ENCODE measurements around the gene SERPINA6.

GRCh38 chr14:94309721-94310120 lies 13.4 kb downstream of the SERPINA6 start:
- TF ChIP-seq YY1 (IDR thresholded peaks at IDR 0.05; ENCODE audit: insufficient read depth, insufficient read length) (no peak), SUZ12 (IDR thresholded peaks at IDR 0.05; ENCODE audit: extremely low read depth, insufficient read depth, insufficient read length) (no peak)

Data from NT2/D1 (cell line).